Testis (tissue), 2 donors: ENCODE measurements around the gene CFAP20DC.

ENCODE experiments used
- CTCF ChIP-seq, 3 experiments: fragments of 450-650 bp in 2 of 3; fragments of 200-600 bp in 1 of 3; sonication (generic) in 1 of 3; IDR thresholded peaks; one replicate each; pipeline ENCODE4 v1.5.1; 2016 to 2019; ENCODE audit warnings: antibody characterized with exemption in 3 of 3, mild to moderate bottlenecking in 2 of 3, moderate library complexity in 1 of 3
- POLR2A ChIP-seq: fragments of 450-650 bp; IDR thresholded peaks from one replicate; pipeline ENCODE4 v1.6.1; 2017; ENCODE audit warnings: antibody characterized with exemption, mild to moderate bottlenecking, moderate library complexity

DNA sequence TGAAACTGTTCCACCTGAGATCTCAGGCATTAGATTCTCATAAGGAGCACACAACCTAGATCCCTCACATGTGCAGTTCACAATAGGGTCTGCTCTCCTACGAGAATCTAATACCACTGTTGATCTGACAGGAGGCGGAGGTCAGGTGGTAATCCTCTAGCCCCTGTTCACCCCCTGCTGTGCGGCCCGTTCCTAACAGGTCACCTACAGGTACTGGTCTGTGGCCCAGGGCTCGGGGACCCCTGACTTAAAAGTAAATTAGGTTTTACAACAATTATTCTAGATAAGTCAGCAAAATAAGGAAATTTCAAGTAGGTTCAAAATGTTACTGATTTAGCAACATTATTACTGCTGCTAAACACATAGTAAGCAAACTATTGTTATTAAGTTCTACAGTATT, 58.2 kb downstream of the CFAP20DC start:
- TF ChIP-seq CTCF (IDR thresholded peaks at IDR 0.05): no peak
- no peak for TF ChIP-seq POLR2A
